DMS53 (cell line): ENCODE results near the gene SF3A1.

Source experiments
- DNase-seq: peaks from one replicate; lab custom pipeline; 2025; lab: John Stamatoyannopoulos, UW

SF3A1 gene

DNA sequence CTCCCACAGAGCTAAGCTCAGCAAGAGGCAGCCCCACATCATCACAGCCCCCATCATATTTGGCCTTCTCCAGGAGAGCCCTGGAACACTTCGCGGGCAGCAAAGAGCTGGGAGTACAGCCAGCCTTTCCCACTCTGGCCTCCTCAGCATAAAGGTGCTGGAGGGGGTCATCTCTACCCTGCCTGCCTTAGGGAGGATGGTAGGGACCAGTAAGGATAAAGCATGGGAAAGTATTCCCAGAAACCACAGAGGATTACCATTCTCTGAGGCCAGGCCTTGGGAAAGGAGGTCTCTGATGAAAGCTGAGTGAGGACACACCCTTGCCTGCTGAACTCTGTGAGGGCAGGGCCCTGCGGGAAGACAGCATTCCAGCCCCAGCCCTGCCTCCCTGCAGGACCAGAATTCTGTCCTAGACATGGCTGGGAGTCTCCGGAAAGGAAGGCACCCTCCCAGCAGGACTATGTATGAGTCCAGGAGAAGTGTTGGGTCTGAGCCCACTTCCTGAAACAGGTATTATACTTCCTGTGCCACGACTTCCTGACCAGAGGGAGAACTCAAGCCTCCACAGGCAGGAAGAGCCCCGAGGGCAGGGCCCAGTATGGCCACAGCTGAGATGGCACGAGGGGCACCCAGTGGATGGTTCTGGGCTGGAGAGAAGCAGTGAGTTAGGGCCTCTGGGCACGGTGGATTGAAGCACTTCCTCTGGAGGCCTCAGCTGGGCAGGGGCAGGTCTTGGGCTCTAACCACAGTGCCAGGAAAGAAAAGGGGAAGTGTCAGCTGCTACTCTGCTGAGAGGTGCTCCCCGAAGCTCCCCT is 54.5 kb downstream of the SF3A1 start:
- DNase-seq: no peak

DNA sequence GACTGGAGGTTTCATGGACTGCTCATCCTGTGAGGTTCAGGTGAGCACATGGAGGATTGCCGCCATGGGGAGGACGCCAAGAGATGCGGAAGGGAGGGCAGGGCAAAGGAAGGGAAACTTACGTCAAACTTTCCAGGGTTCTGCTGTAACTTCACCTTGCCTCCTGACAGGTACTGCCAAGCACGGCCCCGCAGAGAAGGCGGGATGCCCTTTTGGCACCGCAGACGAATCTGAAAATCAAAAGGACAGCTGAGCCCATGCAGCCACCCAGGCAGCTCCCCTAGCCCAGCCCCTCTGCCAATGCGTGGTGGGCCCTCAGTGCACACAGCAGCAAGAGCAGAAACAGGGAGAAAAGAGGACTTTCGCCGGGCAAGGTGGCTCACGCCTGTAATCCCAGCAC is 57.4 kb downstream of the SF3A1 start:
- DNase-seq: no peak

DNA sequence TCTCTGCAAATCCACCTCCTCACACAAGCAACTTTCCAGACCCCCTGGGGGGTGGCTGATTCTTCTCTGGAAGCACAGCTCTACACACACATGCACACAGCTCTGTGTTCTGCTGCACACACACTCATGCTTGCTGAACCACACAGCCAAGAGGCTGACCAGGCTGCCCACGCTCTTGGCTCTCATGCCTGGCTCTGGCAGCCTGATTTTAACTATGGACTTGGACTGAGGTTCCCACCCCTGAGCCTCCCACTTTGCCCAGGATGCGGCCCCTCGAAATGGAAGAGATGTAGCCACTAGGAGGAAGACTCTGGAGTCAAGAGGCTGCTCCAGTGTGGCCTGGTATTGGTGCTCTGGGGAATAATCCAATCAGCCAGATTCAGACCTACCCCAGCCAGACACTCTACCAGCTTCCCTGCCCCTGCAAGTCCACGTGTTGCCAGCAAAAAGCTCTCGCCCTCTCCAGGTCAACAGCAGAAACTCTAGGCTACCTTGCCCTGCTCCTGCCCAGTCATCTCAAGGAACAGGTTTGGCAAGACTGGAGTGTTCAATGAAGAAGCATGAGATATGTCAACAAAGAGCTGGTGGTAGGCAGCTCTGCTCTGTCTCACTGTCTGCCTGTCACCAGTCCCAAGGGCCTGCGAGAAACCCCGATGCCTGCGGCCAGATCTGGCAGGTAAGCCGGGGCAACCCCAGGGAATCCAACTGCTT is 58.5 kb downstream of the SF3A1 start:
- DNase-seq: peak; percentile 84

DNA sequence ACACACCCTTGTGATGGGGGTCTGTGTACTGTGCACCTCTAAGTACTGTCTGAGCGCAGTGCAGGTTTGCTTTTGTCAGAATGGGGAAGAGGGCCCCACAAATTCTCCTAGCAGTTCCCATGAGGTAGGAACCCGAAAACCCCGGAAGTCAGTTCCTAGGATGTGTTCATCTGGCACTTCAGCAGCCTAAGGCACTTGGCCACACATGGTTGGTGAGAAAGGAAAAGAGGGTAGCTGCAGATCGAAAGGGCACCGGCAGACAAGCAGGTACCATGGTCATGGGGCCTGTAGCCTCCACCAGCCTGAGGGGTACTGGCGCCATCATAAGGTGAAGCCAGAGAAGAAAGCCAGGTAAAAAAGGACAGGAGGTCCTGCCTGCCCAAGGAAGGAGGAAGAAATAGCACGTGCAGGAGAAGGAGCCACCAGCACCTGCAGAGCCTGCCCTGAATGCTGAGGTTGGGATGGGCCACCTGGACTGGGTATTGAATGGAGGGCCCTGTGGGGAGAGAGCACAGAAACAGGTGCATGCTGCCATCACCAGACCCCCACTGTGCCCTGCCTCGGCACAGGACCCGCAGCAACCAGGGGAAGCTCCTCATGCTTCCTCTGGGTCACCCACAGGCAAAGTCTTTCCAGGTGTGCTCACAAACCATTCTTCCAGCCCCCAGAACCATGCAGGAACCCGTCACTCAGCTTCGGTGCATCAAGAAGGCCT is 59.3 kb downstream of the SF3A1 start:
- no peak for DNase-seq

DNA sequence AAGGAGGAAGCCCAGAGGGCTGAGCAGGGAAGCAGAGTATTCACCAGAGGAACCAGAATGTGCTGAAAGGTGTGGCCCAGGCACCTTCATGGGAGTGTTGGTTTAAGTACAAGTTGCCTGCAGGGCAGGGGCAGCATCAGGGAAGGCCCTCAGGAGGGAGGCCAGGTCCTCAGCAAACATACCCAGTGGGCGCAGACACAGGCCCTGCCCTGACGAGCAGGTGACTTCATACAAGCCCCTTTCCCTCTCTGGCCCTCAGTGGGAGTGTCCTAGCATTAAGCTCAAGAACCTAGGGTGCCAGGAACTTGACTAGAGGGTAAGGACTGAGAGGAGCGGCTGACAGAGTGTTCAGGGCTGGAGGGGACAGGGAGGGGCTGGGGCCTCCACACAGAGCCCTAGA is 59.9 kb downstream of the SF3A1 start:
- DNase-seq: no peak

DNA sequence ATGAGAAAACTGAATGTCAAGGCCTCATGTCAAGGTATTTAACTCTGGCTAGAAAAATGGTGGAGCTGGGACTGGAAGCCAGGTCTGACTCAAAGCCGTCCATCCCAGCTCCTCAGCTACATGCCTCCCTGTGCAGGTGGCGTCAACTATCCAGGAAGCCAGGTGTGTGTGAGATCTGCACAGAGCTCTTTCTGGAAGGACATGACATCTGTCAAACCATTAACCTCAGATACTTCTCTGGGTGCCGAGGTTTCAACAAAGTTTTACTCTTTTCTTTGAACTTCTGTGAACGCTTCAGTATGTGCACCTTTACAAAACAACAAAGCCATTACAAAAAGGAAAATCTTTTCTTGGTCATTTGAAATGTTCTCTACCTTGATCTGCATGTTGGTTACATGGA is 60.4 kb downstream of the SF3A1 start:
- DNase-seq: no peak

DNA sequence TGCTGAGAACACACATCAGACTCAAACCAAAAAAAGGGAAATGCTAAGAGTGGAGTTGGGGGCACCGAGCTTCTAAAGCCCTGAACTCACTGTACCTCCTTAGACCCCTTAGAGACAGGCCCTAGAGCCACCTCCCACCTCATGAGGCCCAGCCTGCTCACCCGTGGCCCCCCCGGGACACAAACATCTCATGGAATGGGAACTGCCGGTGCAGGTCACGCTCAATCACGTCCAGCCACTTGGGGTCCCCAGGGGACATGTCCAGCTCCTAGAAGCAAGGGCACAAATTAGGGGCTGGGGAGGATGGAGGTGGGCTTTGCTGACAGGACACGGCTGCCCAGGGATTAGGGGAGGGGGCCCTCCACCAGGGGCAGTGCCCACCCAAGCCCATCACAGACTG is 61.1 kb downstream of the SF3A1 start:
- no peak for DNase-seq

DNA sequence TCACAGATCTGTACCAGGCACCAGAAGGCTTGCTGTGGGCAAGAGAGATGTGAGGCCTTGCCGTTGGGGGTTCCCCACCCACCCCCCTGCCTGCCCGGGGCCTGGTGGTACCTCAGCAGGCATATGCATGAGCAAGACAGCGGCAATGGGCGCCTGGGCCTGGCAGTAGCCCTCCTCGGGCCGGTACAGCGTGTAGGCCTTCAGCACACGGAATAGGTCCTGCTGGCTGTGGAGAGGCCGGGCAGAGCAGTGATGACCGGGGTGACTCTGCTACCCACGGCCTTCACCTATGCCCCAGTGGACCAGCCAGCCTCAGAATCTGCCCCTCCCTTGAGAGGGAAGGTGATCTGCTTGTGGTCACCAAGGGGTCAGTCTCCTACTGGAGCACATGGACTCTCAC is 61.9 kb downstream of the SF3A1 start:
- no peak for DNase-seq

DNA sequence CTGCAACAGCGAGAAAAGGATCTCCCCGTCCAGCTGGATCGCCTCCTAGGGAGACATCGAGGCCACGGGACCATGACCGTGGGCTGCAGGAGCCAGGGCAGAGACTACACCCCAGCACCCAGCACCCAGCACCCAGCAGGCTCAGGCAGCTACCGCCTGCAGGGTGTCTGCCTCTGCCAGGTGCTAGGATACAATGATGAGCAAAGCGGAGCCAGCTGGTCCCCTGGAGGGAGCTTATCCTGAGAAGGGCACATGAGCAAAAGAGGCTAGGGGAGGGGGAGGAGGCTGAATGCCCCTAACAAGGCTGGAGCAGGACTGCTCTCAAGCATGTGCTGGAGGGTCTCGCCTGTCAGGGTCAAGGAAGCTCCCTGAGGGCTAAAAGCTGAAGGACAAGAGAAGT is 62.6 kb downstream of the SF3A1 start:
- no peak for DNase-seq

DNA sequence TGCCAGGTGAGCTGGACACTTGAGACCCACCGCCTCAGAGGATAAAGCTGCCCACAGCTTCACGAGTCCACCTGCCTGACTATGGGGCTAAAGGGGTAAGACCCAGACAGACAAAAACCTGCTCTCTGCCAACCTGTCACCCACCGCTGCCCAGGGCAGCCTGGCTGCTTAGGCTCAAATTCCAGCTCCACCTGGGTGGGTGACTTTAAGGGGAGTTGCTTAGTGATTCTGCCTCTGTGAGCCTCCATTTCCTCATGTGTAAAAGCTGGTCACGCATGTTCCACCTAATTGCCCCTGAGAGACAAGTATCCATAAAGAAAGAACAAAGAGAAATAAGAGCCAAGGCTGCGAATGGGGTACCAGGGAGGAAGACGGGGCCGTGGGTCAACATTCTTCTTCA is 63.7 kb downstream of the SF3A1 start:
- no peak for DNase-seq

DNA sequence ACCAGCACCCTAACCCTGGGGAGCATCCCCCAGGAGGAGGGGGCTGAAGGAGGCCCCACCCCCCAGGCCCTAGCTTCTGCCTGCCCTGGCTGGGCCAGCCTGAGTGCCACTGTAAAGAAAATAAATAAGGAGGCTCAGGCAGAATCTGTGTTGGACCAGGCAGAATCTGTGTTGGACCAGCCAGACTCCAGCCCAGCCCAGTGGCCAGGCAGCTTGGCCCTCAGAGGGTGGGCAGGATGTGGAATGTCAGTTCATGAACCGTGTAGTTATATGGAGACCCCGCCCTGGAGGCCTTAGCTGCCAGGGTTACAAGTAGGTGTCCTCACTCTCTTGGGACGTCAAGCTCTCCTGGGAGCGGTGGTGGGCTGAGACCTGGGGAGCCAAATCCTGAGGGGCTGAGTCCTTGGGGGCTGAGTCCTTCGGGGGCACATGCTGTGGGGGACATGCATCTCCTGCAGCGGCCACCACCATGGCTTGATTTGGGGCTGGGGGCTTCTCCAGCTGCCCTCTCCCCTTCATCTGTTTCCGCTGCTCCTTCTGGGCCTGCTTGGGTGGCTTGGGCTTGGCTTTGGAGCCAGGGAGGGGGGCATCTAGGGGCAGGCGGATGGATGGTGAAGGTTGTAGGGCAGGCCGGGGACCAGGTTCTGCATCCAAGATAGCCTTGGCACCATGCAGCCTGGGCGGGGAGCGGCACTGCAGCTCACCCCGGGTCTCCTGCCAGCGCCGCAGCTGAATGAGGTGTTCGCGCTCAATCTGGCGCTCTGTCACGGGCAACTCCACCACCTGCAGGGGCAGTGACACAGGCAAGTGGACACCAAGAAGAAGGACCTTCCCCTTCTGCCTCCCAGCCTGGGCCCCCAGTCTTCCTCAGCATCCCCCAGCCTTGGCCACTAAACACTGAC is 64.4 kb downstream of the SF3A1 start:
- DNase-seq: no peak

DNA sequence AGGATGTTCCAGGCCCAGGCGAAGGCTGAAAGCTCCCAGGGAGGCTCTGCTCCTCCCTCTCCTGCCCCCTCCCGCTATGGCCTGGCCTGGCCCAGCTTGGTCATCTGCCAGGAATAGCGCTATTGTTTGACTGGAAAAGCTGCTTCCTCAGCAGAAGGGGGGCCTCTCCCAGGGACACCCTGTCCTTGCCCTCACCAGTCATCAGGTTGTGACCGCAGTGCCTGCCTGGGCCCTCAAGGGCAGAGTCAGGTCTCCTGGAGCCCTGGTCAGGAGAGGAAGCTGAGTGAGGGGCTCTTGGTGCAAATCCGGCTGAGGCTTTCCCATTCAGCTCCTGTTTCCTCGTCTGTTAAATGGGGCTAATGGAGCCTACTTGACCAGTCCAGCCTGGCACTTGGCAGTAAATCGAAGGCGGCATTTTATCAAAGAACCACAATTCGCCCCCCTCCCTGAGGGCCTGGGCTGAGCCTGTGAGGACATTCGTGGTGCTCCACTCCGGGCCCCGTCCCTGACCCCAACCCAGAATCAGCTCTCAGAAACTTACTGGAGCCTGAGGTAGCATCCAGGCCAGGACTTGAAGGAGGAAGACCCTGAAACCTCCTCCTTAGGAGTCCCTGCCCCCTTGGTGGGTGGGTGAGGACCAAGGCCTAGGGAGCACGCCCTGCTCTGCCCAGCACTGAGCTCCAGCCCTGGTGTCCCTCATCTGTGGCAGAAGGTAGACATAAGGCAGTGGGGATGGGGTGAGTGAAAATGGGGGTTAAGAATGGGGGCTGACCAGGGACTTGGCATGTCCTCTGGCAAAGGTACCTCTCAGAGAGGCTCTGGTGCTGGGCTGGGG is 65.4 kb downstream of the SF3A1 start:
- peak; percentile 68 for DNase-seq

DNA sequence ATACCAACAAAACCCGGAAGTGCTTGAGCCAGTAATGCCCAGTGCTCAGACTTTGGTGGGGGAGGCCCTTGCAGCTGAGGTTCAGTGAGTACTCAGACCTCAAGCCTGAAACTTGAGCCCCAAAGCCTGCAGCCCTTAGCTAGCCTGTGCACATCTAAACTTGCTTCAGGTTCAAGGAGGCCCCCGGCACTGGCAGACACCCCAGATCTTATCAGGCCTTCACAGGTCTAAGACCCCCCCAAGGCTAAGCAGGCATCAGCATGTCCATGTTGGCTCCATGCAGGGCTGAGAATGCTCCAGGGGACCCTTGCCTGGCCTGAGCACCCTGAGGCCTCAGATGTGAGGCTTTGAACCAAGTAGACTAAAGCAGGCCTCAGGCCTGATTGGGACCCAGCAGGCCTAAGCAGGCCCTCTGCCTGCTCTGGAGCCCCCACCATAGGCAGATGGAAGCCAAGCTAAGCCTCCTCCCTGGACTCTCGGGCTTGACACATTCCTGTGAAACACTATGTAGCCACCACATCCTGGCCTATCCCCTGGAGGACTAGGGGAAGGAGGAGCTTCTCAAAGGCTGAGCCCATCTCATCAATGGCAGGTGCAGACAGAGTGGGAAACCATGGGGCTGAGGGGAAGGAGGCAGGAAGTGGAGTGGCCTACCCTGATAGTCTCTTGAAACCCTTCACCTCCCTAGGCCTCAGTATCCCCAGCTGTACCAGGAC is 66.2 kb downstream of the SF3A1 start:
- DNase-seq: peak; percentile 68

DNA sequence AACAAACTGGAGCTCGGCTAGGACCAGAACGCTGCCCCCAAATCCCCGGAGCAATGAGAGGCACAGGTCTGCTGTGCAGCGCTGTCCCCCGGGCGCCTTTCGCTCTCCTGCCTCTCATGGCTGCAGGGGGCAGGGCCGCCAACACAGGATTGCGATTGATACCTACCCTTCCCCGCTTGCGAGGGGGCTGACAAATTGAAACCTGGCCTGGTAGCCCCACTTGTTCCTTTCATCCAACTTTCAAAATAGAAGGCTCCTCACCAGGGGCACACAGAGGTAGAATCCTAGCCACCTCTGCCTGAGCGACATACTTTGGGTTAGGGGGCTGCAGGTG is 66.7 kb downstream of the SF3A1 start:
- DNase-seq: no peak

DNA sequence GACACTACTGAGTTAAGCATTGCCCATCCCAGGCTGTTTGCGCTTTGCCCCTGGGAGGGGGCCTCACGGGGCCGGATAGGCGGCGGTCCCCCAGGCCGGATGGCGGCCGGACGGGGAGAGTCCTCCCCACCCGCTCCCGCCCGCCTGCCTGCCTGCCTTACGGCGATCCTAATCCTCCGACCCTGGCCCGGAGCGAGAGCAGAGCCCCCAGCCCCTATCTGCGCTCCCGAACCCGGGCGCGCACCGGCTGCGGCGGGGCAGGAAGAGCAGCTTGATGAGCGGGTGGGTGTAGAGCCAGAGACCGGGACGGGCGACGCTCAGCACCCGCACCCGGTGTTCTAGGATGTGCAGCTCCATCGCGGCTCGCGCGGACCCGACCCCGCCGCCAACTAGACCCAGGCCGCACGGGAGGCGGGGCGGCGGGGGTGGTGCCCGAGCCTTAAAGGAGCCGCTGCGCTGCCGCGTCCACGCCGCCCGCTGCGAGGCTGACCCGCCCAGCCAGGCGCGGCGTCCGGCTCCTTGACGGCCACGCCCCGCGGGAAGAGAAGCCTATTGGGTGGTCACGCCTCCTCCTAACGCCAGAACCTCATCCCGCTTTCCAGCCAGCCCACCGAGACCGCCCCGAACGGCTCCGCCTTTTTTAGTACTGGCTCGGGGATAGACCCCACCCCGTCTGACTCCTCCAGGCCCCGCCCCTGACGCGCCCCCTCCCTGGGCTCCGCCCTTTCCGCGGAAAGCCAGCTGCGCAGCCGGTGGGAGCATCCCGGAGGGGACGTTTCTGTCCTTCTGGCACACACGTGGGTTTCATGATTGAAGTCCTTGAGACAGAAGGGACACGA is 67.3 kb downstream of the SF3A1 start, which contains the start of gene CASTOR1:
Gene CASTOR1 (minus strand): TSS at position 365 of the 839 bp plus-strand sequence. CDS start 8 bp downstream, at position 357.
- DNase-seq: peak; percentile 91

DNA sequence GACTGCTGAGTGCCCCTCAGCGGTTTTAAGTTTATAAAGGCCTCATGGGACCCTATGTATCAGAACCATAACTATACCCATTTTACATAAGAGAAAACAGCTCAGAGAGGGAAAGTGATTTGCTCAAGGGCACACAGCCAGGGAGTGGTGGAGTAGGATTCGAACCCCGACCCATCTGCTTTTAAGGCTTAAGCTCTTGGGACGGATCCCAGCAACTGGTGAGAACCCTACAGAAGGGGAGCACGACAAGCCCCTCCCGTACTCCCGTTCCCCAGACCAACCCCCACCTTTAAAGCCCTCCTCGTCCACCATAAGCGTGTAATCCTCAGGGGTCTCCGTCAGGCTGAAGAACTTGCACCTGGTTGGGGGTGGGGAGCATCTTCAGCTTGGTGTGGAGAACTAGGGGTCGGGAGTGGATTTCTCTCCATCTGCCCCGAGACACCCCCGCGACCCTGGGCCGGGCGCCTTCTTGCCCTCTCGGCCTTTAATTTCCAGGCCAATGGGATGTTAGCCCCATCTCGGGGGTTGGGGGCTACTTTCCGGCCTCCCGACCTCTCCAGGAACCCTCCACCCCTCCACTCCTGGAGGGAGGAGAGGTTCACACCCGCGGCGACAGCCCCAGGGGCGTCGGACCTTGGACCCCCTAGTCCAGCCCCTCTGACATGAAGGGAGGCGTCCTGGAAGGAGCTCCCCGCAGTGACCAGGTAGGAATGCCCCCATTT is 68.1 kb downstream of the SF3A1 start:
- no peak for DNase-seq

DNA sequence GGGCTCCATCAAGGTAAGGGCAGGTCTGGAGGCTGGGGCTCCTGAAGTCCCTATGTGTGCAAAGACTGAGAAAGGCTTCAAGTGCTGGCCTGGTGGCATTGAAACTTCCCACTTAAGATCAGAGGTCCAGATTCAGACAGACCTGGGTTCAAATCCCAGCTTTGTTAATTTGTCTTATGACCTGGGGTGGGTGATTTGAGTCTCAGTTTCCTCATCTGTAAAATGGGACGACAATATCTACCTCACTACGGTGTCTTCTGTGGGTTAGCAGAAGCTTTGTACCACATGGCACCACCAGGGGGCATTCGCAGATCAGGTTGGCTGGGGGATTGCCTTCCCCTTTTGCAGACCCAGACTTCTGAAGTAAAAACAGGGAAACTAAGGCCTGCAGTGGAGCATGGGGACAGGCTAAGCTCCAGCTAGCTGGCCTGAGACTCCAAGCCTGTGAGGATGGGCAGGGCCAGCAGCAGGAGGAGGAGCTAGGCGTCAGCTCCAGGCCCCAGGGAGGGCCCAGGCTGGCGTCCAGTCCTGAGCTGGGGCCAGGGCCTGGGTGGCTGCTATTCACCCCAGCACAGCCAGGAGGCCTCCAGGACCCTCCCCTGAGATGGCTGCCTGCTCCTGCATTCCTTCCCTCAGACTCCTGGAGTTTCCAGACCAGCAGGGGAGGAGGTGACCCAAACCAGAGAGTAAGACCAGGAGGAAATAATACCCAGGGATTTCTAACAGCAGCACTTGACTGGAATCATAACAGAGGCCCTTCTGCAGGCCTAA is 68.9 kb downstream of the SF3A1 start:
- DNase-seq: peak; percentile 72
